ENCODE measurements around the gene FES. TPM values are rescaled to one million over a fixed set of nuclear protein-coding genes. Genes with fewer than 3 reads are reported as not detected.
A peak's percentile ranks its signal among the peaks of the same experiment; 100 is the strongest.

FES gene
- total and polyA plus RNA-seq, 2 of the 13 experiments (the other 11 are each of a cell fraction or from before 2014, with no cell fraction given), result 4.0 to 9.5 TPM

GRCh38 chr15:90903733-90904536 is 19.6 kb downstream of the FES start (continued):
- TF ChIP-seq DRAP1 (CRISPR knock-in tag; IDR thresholded peaks at IDR 0.05) (peak; percentile 33; the same call in 1 of the 2 replicates), ZNF33B (CRISPR knock-in tag; IDR thresholded peaks at IDR 0.05) (0 out of 2 replicates have a peak, but pooled peaks have one; percentile 54), ELF3 (CRISPR knock-in tag; IDR thresholded peaks at IDR 0.05) (0 out of 2 replicates have a peak, but pooled peaks have one; percentile 14), SYNCRIP (IDR thresholded peaks at IDR 0.05; ENCODE audit: insufficient read depth, low read depth, low read length) (no peak), ZNF574 (CRISPR knock-in tag; IDR thresholded peaks at IDR 0.05) (peak; percentile 12; the same call in 1 of the 2 replicates), RERE (CRISPR knock-in tag; IDR thresholded peaks at IDR 0.05; ENCODE audit: low read depth) (no peak), ZMYM2 (CRISPR knock-in tag; IDR thresholded peaks at IDR 0.05) (no peak), ZNF263 (CRISPR knock-in tag; IDR thresholded peaks at IDR 0.05) (no peak), ZNF136 (CRISPR knock-in tag; IDR thresholded peaks at IDR 0.05; ENCODE audit: low read depth) (no peak), ARID4A (CRISPR knock-in tag; IDR thresholded peaks at IDR 0.05; ENCODE audit: borderline replicate concordance) (peak; percentile 5; the same call in 1 of the 2 replicates), POLR2A (IDR thresholded peaks at IDR 0.05; ENCODE audit: insufficient read depth in 1 of 2, low read depth in 2 of 2, low read length in 2 of 2) (peak in 1 of 2 experiments; percentile 37; a peak in 1 of 4 replicates)

Measured in HepG2 (cell line).